ENCODE data around the gene ULBP3.
"Not testable (repeated sequence)": the region's sequence is repeated elsewhere in the genome, so short reads cannot be mapped to it uniquely, and the experiment has no call there.

Gene ULBP3

DNA sequence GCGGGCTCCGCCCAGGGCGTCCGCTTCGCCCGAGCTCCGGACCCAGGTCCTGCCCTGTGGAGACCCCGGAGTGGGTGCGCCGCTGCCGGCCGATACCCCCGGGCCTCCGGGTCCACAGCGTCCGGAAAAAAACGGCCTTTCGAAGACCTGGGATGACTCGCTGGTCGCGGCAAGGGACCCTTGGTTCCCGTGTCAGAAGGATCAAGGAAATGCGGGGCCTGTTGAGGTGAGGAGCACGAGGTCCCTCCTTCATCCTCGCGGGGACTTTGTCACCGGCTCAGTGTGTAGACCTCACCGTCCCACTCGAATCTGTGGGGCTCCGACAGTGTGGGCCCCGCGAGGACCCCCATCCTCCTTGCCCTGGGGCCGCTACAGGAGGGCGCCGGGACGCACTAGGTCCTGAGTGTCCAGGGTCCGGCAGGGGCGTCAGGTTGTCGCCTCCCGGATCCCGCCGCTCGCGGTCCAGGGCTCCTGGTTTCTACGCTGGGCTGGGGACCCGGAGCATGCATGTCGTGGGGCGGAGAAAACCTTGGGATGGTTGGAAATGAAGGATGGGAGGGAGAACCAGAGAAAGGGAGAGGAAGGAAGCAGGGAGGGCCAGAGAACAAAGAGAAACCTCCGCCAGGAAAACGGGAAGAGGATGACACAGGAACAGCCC is 54.2 kb downstream of the ULBP3 start:
- DNase-seq, result not testable (repeated sequence)

GRCh38 chr6:150013785-150014622 is 54.9 kb downstream of the ULBP3 start:
- not testable (repeated sequence) for DNase-seq

DNA sequence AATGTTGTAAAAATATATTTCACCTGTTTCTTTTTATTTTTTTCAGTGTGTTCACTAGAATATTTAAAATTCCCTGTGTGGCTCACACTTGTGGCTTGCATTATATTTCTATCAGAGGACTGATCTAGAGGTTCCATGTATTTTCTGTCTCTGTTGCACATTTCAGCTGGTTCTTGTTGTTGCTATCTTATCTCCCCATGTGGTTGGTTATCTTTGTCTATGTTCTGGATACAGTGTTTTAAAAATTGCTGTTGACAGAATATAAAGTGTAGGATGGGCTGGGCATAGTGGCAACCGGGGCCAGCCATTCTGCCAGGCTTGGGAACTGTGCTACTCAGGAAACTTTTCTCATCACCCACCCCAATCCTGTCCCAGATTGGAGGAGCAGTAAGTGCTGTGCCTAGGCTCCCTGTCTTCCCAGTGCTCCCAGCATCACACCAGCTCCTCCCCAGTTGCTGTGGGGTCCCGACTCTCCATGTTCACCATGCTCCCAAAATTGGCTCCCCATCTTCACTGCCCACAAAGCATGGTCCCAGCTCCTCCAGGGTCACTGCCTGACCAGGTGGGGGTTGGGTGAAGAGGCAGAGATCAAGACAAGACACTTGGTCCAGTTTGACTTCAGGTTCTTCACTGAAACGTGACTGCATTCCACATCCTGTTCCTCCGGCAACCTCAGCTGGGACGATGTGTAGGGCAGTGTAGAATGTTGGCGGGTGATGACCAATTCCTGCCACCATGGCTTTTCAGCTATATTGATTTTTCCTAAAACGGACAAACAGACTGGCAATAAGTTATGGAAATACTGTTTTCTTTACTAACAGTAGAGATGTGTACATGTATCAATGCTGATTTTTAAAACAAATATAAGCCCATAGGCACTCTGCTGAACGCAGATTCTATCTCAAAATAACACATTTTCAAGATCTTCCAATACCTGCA is 55.8 kb downstream of the ULBP3 start:
- not testable (repeated sequence) for DNase-seq
